Measurements from ENCODE around the gene MYLIP.
"Not testable (repeated sequence)": the region's sequence is repeated elsewhere in the genome, so short reads cannot be mapped to it uniquely, and the experiment has no call there.

MYLIP gene

DNA sequence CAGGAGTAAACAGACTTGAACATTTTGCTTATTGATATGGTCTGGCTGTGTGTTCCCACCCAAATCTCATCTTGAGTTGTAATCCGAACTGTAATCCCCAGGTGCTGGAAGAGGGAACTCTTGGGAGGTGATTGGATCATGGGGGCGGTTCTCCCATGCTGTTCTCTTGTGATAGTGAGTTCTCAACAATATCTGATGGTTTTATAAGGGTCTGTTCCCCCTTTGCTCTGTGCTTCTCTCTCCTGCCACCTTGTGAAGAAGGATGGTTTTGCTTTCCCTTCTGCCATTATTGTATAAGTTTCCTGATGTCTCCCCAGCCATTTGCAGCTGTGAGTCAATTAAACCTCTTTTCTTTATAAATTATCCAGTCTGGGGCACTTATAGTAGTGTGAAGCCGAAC is 40.0 kb downstream of the MYLIP start:
- no peak for DNase-seq (ENCODE audit: low read depth in 3 of 3, low spot score in 1 of 3)

DNA sequence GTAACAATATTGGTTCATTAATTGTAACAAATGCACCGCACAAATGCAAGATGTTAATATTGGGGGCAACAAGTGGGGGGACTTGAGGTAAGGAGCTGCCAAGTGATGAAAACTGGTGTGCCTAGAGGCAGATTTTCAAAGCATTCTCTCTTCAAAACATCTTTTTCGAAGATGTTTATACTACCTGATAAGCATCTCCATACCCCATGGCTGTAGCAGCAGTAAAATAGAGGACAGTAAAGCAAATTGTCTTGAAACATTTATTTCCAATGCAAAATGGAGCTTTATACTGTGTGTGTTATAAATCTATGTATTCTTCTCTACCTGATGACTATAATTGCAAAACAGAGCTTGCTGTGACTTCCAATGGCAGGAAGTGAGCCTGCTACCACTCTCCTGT is 42.5 kb downstream of the MYLIP start:
- no peak for DNase-seq (ENCODE audit: low read depth in 3 of 3, low spot score in 1 of 3)

DNA sequence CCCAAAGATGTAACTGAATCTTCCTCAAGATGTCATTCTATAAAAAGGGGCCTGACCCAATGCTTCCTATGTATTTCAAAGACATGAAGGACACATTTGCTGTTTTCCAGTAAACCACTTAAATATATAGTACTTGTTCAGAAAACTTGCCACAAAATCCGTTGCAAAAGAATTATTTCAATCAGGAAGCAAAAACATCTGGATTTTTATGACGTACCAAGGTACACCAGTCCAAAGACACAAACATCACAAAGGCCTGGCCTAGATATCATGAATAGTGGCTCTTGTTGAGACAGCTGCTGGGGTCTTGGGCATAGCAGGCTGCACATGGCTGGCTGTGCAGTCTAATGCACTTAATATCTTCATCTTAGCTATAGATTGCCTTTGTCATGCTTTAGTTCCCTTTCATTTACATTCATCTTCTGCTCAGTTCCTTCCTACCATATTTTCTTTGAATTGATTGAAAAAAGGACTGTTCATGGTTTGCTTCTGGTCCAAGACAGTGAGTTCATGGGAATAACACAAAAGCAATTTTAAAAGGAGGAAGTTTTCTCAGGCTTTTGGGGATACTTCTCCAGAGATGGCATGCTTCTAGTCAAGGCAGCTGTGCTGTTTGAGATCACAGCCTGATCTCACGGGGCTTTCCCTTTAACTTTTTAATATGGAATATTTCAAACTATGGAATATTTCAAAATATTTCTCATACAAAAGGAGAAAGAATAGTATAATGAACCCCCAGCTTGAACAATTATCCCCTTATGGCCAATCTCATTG is 44.5 kb downstream of the MYLIP start:
- no peak for DNase-seq (ENCODE audit: low read depth in 3 of 3, low spot score in 1 of 3)

DNA sequence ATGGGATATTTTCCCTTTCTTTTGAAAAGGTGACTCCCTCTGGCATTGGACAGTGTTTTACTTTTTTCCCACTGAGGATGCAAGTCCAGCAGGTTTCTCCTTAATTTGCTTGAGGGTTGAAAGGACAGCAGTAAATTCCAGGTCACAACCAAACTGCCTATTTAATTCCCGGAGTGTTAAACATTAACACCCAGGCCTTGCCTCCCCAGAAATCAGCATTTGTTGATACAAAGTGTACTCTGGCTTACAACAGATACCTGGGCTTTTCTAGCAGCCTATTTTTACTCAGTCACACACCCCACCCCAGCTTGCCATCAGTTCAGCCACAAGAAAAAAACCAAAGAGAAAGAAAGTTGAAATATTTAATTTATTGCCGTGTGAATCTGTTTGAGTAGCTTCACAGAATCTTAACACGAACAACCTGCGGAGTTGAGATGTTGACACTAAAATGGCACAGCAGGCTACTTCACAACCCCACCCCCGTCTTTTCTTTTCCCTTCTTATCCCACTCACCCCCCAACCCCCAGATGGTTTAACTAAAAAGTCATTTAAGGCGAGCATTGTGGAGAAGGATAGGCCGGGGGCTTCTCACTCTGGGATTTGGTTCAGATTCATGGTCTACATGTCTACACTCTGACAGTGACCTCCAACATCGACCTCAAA is 45.7 kb downstream of the MYLIP start:
- DNase-seq (ENCODE audit: low read depth in 3 of 3, low spot score in 1 of 3) = no peak

DNA sequence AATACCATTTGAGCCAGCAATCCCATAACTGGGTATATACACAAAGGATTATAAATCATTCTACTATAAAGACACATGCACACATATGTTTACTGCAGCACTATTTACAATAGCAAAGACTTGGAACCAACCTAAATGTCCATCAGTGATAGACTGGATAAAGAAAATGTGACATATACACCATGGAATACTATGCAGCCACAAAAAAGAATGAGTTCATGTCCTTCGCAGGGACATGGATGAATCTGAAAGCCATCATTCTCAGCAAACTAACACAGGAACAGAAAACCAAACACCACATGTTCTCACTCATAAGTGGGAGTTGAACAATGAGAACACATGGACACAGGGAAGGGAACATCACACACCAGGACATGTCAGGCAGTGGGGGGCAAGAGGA is 47.7 kb downstream of the MYLIP start:
- DNase-seq (ENCODE audit: low read depth in 3 of 3, low spot score in 1 of 3) = not testable (repeated sequence)

DNA sequence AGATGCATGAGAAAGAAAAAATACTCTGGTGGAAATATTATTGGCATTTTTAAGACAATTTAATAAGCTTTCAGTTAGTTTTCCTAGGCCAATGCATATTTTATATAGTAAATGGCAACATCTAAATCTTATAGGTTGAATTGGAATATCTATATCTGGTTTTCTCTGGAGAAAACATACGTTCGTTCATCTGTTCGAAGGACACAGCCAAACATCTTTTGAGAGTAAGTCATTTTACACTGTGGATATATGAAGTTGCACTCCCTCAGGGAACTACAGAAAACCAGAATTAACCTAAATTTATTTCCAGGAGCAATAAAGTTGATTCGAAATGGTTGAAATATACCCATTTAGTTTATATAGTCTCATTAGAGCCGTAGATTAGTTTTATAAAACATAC is 49.0 kb downstream of the MYLIP start:
- no peak for DNase-seq (ENCODE audit: low read depth in 3 of 3, low spot score in 1 of 3)

DNA sequence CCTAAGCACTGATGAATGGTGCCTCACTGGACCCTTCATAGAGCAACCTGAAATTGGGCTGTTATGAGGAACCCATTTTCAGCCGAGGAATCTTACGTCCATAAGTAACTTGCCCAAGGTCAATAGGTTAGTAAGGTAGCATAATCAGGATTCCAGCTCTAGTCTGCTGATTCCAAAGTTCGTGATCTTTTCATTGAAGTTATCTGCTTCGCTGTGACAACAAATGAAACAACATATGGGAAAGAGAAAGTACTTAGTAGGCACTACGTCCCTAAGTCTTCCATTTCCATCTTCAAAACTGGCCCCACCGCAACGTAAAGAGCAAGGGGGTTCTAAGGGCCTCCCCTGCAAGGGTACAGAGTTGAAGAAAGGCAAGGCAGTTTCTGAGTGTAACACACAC is 49.5 kb downstream of the MYLIP start:
- no peak for DNase-seq (ENCODE audit: low read depth in 3 of 3, low spot score in 1 of 3)

DNA sequence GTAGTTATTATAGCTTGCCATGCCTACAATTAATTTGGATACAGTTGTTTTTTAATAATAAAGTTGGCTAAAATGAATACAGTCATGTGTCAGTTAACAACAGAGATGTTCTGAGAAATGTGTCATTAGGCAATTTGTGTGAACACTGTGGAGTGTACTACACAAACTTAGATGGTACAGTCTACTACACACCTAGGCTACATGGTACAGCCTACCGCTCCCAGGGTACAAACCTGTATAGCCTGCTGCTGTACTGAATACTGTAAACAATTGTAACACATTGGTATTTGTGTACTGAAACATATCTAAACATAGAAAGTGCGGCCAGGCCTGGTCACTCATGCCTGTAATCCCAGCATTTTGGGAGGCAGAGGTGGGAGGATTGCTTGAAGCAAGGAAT is 50.2 kb downstream of the MYLIP start:
- DNase-seq (ENCODE audit: low read depth in 3 of 3, low spot score in 1 of 3) = no peak

DNA sequence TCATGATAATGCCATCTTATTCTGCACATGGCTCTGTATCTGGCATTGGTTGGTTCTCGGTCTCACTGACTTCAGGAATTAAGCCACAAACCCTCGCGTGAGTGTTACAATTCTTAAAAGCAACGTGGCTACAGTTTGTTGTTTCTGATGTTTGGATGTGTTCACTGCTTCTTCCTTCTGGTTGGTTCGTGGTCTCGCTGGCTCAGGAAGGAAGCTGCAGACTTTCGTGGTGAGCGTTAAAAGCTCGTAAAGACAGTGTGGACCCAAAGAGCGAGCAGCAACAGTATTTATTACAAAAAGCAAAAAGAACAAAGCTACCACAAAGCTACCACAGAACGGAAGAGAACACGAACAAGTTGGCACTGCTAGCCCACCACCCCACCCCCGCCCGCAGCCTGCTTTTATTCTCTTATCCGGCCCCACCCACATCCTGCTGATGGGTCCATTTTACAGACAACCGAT is 51.1 kb downstream of the MYLIP start:
- DNase-seq (ENCODE audit: low read depth in 3 of 3, low spot score in 1 of 3) = no peak

DNA sequence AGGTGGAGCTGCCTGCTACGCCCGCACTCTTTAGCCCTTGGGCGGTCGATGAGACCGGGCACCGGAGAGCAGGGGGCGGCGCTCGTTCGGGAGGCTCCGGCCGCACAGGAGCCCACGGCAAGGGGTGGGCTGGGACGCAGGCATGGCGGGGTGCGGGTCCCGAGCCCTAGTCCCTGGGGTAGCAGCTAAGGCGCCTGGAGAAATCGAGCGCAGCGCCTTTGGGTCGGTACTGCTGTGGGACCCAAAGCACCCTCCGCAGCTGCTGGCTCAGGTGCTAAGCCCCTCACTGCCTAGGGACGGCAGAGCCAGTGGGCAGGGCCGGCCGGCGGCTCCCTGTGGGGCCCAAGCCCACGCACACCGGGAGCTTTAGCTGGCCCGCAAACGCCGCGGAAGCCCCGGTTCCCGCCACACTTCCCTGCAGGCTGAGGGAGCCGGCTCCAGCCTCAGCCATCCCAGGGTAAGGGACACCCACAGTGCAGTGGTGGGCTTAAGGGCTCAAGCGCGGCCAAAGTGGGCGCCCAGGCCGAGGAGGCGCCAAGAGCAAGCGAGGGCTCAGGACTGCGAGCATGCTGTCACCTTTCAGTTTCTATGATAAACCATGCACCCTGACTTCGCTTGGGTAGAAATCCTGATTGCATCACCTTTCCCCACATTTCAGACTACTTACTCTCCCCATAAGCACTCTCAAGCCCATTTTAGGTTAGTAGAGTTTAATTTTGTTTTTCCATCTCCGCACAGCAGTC is 52.0 kb downstream of the MYLIP start:
- no peak for DNase-seq (ENCODE audit: low read depth in 3 of 3, low spot score in 1 of 3)

DNA sequence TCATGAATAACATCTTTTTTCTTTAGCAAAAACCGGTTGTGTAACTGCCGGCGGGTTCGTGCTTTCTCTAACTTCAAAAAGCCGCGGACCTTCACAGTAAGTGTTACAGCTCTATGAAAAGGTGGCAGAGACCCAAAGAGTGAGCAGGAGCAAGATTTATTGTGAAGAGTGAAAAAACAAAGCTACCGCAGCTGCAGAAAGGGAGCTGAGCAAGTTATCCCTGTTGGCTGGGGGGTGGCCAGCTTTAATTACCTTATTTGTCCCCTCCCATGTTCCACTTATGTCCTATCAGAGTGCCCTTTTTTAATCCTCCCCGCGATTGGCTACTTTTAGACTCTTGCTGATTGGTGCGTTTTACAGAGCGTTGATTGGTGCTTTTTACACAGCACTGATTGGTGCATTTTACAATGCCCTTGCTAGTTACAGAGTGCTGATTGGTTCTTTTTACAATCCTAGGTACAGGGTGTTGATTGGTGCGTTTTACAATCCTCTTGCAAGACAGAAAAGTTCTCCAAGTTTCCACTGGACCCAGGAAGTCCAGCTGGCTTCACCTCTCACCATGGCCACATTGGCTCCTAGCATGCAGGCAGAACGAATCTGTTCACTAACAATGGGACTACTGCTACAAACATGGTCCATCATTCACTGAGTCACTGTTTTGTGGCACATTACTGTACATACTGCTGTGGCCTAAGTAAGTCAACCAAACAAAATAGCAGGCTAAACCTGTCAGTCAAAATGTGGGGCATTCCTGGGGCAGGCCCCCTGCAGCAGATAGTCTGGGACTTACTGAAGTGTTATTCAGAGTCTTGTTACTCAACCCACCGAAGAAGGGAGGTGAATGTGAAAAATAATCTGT is 52.8 kb downstream of the MYLIP start:
- DNase-seq (ENCODE audit: low read depth in 3 of 3, low spot score in 1 of 3) = no peak

DNA sequence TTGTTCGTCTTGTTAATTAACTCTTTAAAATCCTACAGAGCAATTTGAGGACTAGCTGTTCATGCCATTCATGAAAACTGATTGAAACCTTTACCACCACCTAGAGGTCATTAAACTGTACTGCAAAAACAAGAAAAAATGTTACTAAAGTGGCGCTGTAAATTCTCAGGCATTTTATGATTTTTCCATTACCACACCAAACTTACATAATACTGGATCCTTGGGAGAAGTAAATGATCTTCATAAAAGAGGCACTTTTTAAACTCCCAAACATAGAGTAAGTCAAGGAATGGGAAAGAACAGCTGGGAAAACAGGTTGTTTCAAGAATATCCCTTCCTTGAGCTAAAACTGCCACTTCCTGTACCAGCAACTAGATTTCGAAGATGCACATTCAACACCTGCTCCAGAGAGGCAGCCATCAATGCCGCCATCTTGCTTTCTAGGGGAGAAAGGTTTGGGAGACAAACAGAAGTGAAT is 54.3 kb downstream of the MYLIP start:
- DNase-seq (ENCODE audit: low read depth in 3 of 3, low spot score in 1 of 3) = no peak

DNA sequence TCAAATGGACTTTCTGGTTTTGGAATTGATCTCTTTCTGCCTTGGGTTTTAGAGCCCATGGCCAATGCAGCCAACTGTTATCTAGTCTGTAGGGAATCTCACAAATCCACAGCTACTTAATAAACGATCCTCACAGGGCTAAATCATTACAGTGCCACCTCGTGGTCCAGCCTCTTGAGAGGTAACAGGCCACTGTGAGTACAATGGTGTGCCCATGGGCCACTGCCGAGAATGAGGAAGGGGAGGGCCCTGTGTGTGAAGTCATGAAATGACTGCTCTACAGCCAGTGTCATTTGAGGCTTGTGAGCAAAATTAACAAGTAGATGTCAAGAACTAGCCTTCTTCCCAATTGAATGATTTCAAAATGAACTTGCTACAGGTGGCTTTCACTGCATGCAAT is 55.2 kb downstream of the MYLIP start:
- no peak for DNase-seq (ENCODE audit: low read depth in 3 of 3, low spot score in 1 of 3)

DNA sequence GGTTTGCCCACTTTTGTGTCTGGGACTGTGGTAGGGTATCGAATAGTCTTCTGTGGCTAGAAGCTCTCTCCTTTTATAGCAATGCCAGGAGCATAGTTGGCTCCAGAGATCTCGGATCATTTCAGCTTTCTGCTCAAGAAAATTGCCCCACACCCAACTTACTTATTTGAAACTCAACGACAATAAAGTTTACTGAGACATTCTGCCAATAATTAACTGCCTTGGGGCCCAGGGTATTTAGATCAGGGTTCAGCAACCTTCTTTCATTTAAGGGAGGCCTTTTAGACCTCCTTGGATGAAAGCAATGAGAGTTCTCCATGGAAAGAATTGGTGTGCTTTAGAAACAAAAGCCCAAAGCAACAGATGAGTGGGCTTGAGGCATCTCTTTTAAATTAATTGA is 55.7 kb downstream of the MYLIP start:
- no peak for DNase-seq (ENCODE audit: low read depth in 3 of 3, low spot score in 1 of 3)

DNA sequence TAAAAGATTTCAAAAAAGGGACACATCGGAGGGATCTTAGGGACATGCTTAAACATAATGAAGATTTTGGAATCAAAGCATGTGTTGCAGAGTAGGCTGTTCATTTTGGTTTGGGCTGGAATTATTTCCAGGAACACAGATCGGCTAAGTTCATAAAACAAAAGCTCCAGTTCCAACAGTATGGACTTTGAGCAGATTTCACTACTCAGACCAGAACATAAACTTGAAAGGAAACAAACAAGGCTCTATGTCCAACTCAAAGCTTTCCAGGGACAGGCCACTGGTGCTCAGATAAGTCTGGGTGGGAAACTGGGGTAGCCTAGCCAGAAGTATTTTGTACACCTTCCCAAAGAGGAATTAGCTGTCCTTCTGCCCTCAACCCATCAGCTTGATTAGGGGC is 58.3 kb downstream of the MYLIP start:
- DNase-seq (ENCODE audit: low read depth in 3 of 3, low spot score in 1 of 3) = no peak

DNA sequence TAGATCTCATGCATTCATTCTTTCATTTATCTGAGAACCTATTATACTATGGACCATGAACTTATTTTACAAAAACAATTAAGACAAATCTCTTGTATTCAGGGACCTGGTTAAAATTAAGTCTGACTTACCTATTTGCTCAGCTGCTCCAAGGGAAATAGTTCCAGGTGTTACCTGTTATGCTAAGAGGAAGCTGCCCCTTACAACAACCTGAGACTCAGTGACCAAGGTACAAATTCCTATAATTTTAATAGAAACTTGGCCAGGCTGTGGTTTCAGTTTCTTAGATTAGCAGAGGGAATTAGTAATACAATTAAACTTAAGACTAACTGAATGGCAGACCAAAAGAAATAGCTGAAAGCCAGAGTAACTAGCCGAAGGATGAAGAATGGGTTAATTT is 61.3 kb downstream of the MYLIP start:
- DNase-seq (ENCODE audit: low read depth in 3 of 3, low spot score in 1 of 3) = no peak

DNA sequence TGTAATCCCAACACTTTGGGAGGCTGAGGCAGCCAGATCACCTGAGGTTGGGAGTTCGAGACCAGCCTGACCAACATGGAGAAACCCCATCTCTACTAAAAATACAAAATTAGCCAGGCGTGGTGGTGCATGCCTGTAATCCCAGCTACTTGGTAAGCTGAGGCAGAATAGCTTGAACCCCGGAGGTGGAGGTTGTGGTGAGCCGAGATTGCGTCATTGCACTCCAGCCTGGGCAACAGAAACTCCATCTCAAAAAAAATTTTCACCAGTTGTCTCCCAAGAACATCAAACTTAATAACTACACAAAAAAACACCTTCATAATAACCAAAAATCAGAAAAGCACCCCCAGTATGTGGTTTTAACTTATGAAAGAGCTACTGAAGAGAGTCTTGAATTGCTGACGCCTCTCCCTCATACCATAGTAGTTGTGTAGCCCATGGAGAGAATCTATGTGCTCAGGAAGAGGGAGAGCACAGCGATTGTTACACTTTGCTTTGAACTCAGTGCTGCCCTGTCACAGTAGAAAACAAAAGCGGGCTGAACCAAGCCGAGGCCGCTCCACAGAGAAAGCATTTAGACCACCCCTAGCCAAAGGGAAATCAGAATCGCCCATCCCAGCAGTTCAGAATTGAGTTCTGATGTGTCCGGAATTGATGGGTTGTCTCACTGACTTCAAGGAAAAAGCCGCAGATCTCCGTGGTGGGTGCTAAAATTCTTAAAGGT is 67.5 kb downstream of the MYLIP start:
- no peak for DNase-seq (ENCODE audit: low read depth in 3 of 3, low spot score in 1 of 3)

DNA sequence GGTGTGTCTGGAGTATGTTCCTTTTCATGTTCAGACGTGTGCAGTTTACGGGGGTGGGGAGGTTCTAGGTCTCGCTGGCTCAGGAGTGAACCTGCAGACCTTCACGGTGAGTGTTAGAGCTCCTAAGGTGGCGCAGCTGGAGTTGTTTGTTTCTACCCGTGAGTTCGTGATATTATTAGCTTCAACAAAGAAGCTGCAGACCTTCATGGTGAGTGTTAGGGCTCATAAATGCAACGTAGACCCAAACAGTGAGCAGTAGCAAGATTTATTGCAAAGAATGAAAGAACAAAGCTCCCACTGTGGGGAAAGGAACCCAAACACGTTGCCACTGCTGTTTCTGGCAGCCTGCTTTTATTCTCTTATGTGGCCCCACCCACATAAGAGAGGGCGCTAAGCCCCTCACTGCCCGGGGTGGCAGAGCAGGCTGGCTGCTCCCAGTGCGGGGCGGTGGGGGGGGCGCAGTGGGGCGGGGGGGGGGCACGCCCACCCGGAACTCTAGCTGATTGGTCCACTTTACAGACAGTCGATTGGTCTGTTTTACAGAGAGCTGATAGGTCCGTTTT is 68.2 kb downstream of the MYLIP start:
- no peak for DNase-seq (ENCODE audit: low read depth in 3 of 3, low spot score in 1 of 3)

Measured in stimulated activated CD4-positive, alpha-beta T cell treated with anti-CD3 and anti-CD28 coated beads, TNF-alpha, amount 100 ng/mL, for 1 hour (primary cell).